Breast epithelium (tissue), 4 donors: ENCODE results near the gene MOGAT3. TPM values are rescaled to one million over a fixed set of nuclear protein-coding genes. Genes with fewer than 3 reads are reported as not detected.

ENCODE experiments used
- DNase-seq, 2 donors: peaks; one replicate each; pipeline ENCODE4 v3.0.0-alpha.2; 2019; ENCODE audit warnings: low spot score in 2 of 2
- H3K27ac ChIP-seq, 2 donors: fragments of 200-600 bp; sonication (generic) in 1 of 2; one replicate each; pipeline ENCODE4 v1.5.1; 2016 to 2019; ENCODE audit warnings: mild to moderate bottlenecking in 1 of 2
- H3K27me3 ChIP-seq, 2 donors: fragments of 200-600 bp; sonication (generic) in 1 of 2; one replicate each; pipeline versions ENCODE4 v1.5.1 to v1.6.0; 2017 to 2019; ENCODE audit warnings: control low read depth in 1 of 2, mild to moderate bottlenecking in 1 of 2
- H3K36me3 ChIP-seq: fragments of 200-600 bp; one replicate; pipeline ENCODE4 v1.5.1; 2019
- H3K4me1 ChIP-seq, 2 donors: fragments of 200-600 bp; sonication (generic); one replicate each; pipeline ENCODE4 v1.5.1; 2016 to 2019; ENCODE audit warnings: control low read depth in 1 of 2
- H3K4me3 ChIP-seq, 3 donors: fragments of 200-600 bp; sonication (generic); 1 replicate in 2 of 3; 2 replicates in 1 of 3; pipeline ENCODE4 v1.5.1; 2016 to 2019; ENCODE audit warnings: mild to moderate bottlenecking in 3 of 3, moderate library complexity in 2 of 3
- H3K9me3 ChIP-seq, 2 donors: fragments of 200-600 bp; sonication (generic) in 1 of 2; one replicate each; pipeline ENCODE4 v1.5.1; 2016 to 2019; ENCODE audit warnings: control low read depth in 1 of 2
- POLR2A ChIP-seq: fragments of 450-650 bp; IDR thresholded peaks from one replicate; pipeline ENCODE4 v1.6.1; 2016; ENCODE audit warnings: antibody characterized with exemption, mild to moderate bottlenecking, moderate library complexity
- POLR2AphosphoS5 ChIP-seq, 3 donors: sonication (generic); formaldehyde crosslinking; IDR thresholded peaks; one replicate each; pipeline ENCODE4 v1.6.1; 2017; ENCODE audit warnings: antibody characterized with exemption in 3 of 3
- intact Hi-C: fragments of 100-400 bp; cut with DNase I; formaldehyde crosslinking; loops from one replicate; pipeline ENCODE4 v1.15.1; 2023; ENCODE audit warnings: low total_unique reads
- total RNA-seq, 3 donors: library from RNA; depleted of rRNA; stranded (reverse); fragments of >200 nt; gene quantifications; one replicate each; pipeline ENCODE4 v1.1.0, GENCODE V29; 2016
- TF ChIP-seq, protein P1 (sequence below), 3 donors: fragments of 450-650 bp; IDR thresholded peaks; one replicate each; pipeline ENCODE4 v1.5.1; 2016 to 2017; ENCODE audit warnings: antibody characterized with exemption in 3 of 3, mild to moderate bottlenecking in 3 of 3, moderate library complexity in 3 of 3

Gene MOGAT3
- total RNA-seq, 3 donors from 2014 or later, result 2.6 TPM; not detected in 2

DNA sequence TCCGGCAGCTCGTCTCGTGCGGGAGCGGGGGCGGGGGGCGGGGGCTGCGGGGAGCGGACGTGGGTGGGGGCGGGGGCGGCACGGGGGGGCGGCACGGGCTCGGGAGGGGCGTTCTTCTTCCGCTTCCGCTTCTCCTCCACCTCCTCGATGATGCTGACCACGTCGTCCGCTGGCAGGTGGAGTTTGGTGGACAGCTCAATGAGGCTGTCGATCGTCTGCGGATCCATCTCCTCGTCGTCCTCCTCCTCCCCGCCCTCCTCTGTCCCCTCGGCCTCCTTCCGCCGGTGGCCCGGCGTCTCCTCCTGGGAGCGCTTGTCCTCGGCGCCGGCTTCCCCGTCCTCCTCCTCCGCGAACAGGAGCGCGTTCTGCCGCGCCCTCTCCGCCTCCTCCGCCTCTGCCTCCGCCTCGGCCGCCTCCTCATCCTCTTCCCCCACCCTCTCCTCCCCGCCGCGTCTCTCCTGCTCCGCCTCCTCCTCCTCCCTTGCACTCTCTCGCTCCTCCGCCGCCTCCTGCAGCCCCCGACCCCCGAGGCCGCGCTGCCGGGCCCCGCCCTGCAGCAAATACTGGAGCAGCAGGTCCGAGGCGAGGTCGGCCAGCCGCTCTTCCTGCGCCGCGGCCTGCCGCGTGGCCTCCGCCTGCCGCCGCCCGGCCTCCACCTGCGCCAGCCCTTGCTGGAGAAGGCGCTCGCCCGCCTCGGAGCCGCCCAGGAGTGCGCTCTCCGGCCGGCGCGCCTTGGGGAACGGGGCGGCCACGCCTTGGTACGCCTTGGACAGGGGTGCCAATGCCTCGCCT is 37.4 kb downstream of the MOGAT3 start:
- peaks cover 14 to 16% of the 10 kb centered on the region in 2 donors for H3K4me1 ChIP-seq
- no peaks in the 10 kb centered on the region for H3K9me3 ChIP-seq
- H3K36me3 ChIP-seq, result no peaks in the 10 kb centered on the region
- H3K27ac ChIP-seq, result no peak overlapping the region
- peak overlapping the region; percentile 27 to 67 (median 43) for H3K4me3 ChIP-seq
- intact Hi-C loops, result no loop called here
- no peak for DNase-seq
- TF ChIP-seq, protein P1, sequence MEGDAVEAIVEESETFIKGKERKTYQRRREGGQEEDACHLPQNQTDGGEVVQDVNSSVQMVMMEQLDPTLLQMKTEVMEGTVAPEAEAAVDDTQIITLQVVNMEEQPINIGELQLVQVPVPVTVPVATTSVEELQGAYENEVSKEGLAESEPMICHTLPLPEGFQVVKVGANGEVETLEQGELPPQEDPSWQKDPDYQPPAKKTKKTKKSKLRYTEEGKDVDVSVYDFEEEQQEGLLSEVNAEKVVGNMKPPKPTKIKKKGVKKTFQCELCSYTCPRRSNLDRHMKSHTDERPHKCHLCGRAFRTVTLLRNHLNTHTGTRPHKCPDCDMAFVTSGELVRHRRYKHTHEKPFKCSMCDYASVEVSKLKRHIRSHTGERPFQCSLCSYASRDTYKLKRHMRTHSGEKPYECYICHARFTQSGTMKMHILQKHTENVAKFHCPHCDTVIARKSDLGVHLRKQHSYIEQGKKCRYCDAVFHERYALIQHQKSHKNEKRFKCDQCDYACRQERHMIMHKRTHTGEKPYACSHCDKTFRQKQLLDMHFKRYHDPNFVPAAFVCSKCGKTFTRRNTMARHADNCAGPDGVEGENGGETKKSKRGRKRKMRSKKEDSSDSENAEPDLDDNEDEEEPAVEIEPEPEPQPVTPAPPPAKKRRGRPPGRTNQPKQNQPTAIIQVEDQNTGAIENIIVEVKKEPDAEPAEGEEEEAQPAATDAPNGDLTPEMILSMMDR (IDR thresholded peaks at IDR 0.05), result no peak
- TF ChIP-seq POLR2AphosphoS5 (IDR thresholded peaks at IDR 0.05) (no peak), POLR2A (no peak)
- peaks cover 16 to 60% of the 10 kb centered on the region in 2 donors for H3K27me3 ChIP-seq

DNA sequence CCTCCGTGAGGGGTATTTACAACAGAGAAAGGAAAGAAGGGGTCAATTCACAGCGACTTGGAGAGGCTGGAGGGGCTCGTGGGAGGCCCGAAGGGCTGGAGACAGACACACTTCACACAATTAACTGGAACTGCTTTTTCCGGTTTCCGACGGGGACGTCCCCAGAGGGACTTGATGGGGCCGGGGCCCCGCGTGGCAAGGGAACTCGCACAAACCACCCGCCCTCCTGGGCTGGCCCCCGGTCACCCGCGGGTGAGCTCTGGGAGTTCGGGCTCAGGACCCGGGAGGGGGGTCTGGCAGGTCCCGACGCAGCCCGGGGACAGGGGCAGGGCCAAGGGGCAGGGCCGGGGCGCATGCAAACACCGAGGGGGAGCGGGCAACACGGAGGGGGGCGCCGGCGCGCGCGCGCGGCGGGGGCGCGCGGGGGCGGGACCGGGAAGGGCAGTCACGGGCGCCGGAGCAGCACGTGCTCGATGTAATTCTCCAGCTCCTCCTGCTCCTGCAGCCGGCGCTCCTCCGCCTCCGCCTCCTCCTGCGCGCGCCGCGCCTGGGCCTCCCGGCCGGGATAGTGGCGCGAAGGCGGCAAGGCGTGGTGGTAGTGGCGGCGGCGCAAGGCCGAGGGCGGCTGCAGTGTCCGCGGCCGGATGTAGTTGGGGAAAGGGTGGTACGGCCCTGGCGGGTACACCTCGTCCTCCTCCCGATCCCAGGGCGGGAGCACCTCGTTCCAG is 38.1 kb downstream of the MOGAT3 start:
- H3K4me1 ChIP-seq, result peaks cover 14 to 16% of the 10 kb centered on the region in 2 donors
- H3K36me3 ChIP-seq, result no peaks in the 10 kb centered on the region
- no peaks in the 10 kb centered on the region for H3K9me3 ChIP-seq
- H3K4me3 ChIP-seq, result peak overlapping the region; percentile 27 to 67 (median 43)
- TF ChIP-seq, protein P1 (IDR thresholded peaks at IDR 0.05), result no peak
- no peak for DNase-seq
- H3K27me3 ChIP-seq, result peaks cover 16 to 53% of the 10 kb centered on the region in 2 donors
- intact Hi-C loops, result no loop called here
- no peak overlapping the region for H3K27ac ChIP-seq

DNA sequence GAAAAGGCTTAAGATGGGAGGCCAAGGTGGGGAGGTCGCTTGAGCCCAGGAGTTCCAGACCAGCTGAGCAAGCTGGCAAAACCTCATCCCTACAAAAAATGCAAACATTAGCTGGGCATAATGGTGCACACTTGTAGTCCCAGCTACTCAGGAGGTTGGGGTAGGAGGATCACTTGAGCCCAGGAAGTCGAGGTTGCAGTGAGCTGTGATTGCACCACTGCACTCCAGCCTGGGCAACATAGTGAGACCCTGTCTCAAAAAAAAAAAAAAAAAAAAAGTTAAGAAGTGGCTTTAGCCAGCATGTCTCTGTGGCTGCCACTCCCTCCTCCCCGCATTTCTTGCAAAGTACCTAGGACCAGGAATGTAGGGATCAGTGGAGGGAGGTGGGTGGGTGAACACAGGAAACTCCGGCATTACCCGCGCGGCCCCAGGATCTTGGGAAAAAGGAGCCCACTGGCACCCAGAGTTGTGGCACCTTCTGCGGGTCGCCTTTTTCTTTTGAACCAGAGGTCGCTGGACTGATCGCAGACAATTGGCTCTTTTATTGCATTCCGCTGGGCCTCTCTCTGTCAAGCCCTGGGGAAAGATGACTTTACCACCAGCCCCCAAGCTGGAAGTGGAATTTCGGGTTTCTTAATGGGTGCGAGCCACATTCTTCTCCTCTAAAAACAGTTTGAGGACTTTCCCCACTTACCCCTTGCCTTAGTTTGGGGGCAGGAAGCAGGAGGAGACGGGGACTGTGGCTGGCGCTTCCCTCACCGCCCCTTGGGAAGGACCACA is 39.0 kb downstream of the MOGAT3 start:
- intact Hi-C loops, result no loop called here
- TF ChIP-seq POLR2A (no peak), POLR2AphosphoS5 (IDR thresholded peaks at IDR 0.05) (no peak)
- TF ChIP-seq, protein P1 (IDR thresholded peaks at IDR 0.05), result no peak
- no peak overlapping the region for H3K27ac ChIP-seq
- no peaks in the 10 kb centered on the region for H3K9me3 ChIP-seq
- H3K36me3 ChIP-seq, result no peaks in the 10 kb centered on the region
- H3K4me1 ChIP-seq, result peaks cover 14 to 16% of the 10 kb centered on the region in 2 donors
- no peak for DNase-seq
- H3K27me3 ChIP-seq, result peaks cover 16 to 44% of the 10 kb centered on the region in 2 donors
- no peak overlapping the region for H3K4me3 ChIP-seq

DNA sequence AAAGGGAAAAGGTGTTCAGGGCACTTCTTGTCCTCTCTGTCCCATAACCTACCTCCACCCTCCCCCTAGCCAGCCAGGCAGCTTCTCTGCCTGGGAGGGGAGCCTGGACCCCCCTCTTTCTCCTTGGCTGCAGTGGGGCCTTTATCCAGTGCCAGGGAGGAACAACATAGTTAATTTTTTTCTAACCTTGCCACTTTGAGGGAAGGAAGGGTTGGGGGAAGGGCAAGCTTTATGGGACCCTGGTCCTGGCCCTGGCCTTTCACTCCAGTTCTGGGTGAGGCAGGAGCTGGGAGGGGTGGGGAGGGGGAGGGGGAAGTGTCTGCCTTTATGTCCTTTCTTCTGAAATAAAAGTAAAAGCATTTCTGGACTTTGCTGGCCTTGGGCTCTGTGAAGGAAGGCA is 39.9 kb downstream of the MOGAT3 start:
- H3K36me3 ChIP-seq, result no peaks in the 10 kb centered on the region
- peaks cover 11 to 34% of the 10 kb centered on the region in 2 donors for H3K27me3 ChIP-seq
- TF ChIP-seq, protein P1 (IDR thresholded peaks at IDR 0.05), result no peak
- no peak for TF ChIP-seq POLR2A
- TF ChIP-seq POLR2AphosphoS5 (IDR thresholded peaks at IDR 0.05), result no peak
- no peak overlapping the region for H3K27ac ChIP-seq
- no peaks in the 10 kb centered on the region for H3K9me3 ChIP-seq
- intact Hi-C loops, result no loop called here
- H3K4me3 ChIP-seq, result no peak overlapping the region
- DNase-seq, result no peak
- H3K4me1 ChIP-seq, result peaks cover 14 to 16% of the 10 kb centered on the region in 2 donors
